Vagina (tissue), 2 donors: ENCODE measurements around the gene RAB37. TPM values are rescaled to one million over a fixed set of nuclear protein-coding genes. Genes with fewer than 3 reads are reported as not detected.

Experiments used
- DNase-seq, 2 donors: peaks; one replicate each; pipeline ENCODE4 v3.0.0-alpha.2; 2017; ENCODE audit errors: extremely low spot score in 2 of 2
- H3K27ac ChIP-seq: fragments of 200-600 bp; sonication (generic); one replicate; pipeline ENCODE4 v1.5.1; 2019
- H3K27me3 ChIP-seq: fragments of 200-600 bp; sonication (generic); one replicate; pipeline ENCODE4 v1.5.1; 2019
- H3K36me3 ChIP-seq, 2 donors: fragments of 200-600 bp; sonication (generic); one replicate each; pipeline ENCODE4 v1.5.1; 2017 to 2019
- H3K4me1 ChIP-seq: fragments of 200-600 bp; sonication (generic); one replicate; pipeline ENCODE4 v1.5.1; 2019
- H3K4me3 ChIP-seq, 2 donors: fragments of 200-600 bp; sonication (generic); 1 replicate in 1 of 2; 2 replicates in 1 of 2; pipeline ENCODE4 v1.5.1; 2016 to 2019
- H3K9me3 ChIP-seq: fragments of 200-600 bp; sonication (generic); one replicate; pipeline ENCODE4 v1.5.1; 2019
- CTCF ChIP-seq, 3 experiments: fragments of 450-650 bp in 2 of 3; fragments of 200-600 bp in 1 of 3; sonication (generic) in 1 of 3; IDR thresholded peaks; one replicate each; pipeline ENCODE4 v1.5.1; 2017 to 2019; ENCODE audit warnings: antibody characterized with exemption in 3 of 3, mild to moderate bottlenecking in 2 of 3, moderate library complexity in 2 of 3
- POLR2A ChIP-seq, 2 donors: fragments of 450-650 bp; IDR thresholded peaks; one replicate each; pipeline ENCODE4 v1.6.1; 2017; ENCODE audit warnings: antibody characterized with exemption in 2 of 2, mild to moderate bottlenecking in 2 of 2, moderate library complexity in 2 of 2
- POLR2AphosphoS5 ChIP-seq, 2 donors: sonication (generic); formaldehyde crosslinking; IDR thresholded peaks; one replicate each; pipeline ENCODE4 v1.9.0; 2017; ENCODE audit warnings: antibody characterized with exemption in 2 of 2, mild to moderate bottlenecking in 2 of 2, low read depth in 1 of 2; ENCODE audit not compliant: insufficient read depth in 1 of 2
- intact Hi-C: fragments of 100-400 bp; cut with DNase I; formaldehyde crosslinking; loops from one replicate; pipeline ENCODE4 v1.15.1; 2023
- total RNA-seq: library from RNA; depleted of rRNA; stranded (reverse); fragments of >200 nt; gene quantifications from one replicate; pipeline ENCODE4 v1.2.3, GENCODE V29; 2016

RAB37 gene
- total RNA-seq, 1 donor from 2014 or later = 7.1 TPM

GRCh38 chr17:74744714-74745547 is 7.9 kb downstream of the RAB37 start:
- intact Hi-C loops = loop anchor here (2.0 to 5.0 kb wide), 2 partner anchors 37 to 120 kb away; no protein-coding TSS in a partner anchor
- Histone ChIP-seq H3K4me1 (peaks cover 31% of the 10 kb centered on the region), H3K9me3 (no peaks in the 10 kb centered on the region), H3K27me3 (no peaks in the 10 kb centered on the region), H3K27ac (peak overlapping the region; percentile 22), H3K4me3 (peak overlapping the region in 1 of 2 donors; percentile 19), H3K36me3 (no peaks in the 10 kb centered on the region)
- TF ChIP-seq POLR2AphosphoS5 (IDR thresholded peaks at IDR 0.05; ENCODE audit: insufficient read depth in 1 of 2, low read depth in 1 of 2) (peak; percentile 62 to 88), POLR2A (IDR thresholded peaks at IDR 0.05) (no peak), CTCF (IDR thresholded peaks at IDR 0.05) (peak; percentile 98 to 100 (median 99))
- no peak for DNase-seq

- no peak for DNase-seq
- Histone ChIP-seq H3K4me1 (peaks cover 39% of the 10 kb centered on the region), H3K36me3 (no peaks in the 10 kb centered on the region), H3K9me3 (no peaks in the 10 kb centered on the region), H3K27me3 (no peaks in the 10 kb centered on the region), H3K27ac (no peak overlapping the region), H3K4me3 (no peak overlapping the region)
- intact Hi-C loops = loop anchor here (2.0 to 5.0 kb wide), 2 partner anchors 37 to 119 kb away; no protein-coding TSS in a partner anchor
- TF ChIP-seq POLR2A (IDR thresholded peaks at IDR 0.05) (no peak), CTCF (IDR thresholded peaks at IDR 0.05) (no peak), POLR2AphosphoS5 (IDR thresholded peaks at IDR 0.05; ENCODE audit: insufficient read depth in 1 of 2, low read depth in 1 of 2) (no peak)
These were observed 8.6 kb downstream of the RAB37 start for GRCh38 chr17:74745548-74746177.

GRCh38 chr17:74746376-74746775 is 9.3 kb downstream of the RAB37 start:
- peaks cover 46% of the 10 kb centered on the region for H3K4me1 ChIP-seq
- no peak overlapping the region for H3K27ac ChIP-seq
- no peak overlapping the region for H3K4me3 ChIP-seq
- no peaks in the 10 kb centered on the region for H3K27me3 ChIP-seq
- TF ChIP-seq POLR2A (IDR thresholded peaks at IDR 0.05) (no peak), CTCF (IDR thresholded peaks at IDR 0.05) (no peak), POLR2AphosphoS5 (IDR thresholded peaks at IDR 0.05; ENCODE audit: insufficient read depth in 1 of 2, low read depth in 1 of 2) (no peak)
- intact Hi-C loops = loop anchor here (5.0 kb wide), 1 partner anchor 36 kb away; no protein-coding TSS in a partner anchor
- no peaks in the 10 kb centered on the region for H3K36me3 ChIP-seq
- DNase-seq = no peak
- H3K9me3 ChIP-seq = no peaks in the 10 kb centered on the region

GRCh38 chr17:74746922-74747321 is 9.9 kb downstream of the RAB37 start:
- no peak overlapping the region for H3K4me3 ChIP-seq
- no peak for DNase-seq
- H3K27me3 ChIP-seq = no peaks in the 10 kb centered on the region
- H3K27ac ChIP-seq = no peak overlapping the region
- H3K4me1 ChIP-seq = peaks cover 51% of the 10 kb centered on the region
- intact Hi-C loops = loop anchor here (5.0 kb wide), 1 partner anchor 35 kb away; no protein-coding TSS in a partner anchor
- TF ChIP-seq CTCF (IDR thresholded peaks at IDR 0.05) (no peak), POLR2A (IDR thresholded peaks at IDR 0.05) (no peak), POLR2AphosphoS5 (IDR thresholded peaks at IDR 0.05; ENCODE audit: insufficient read depth in 1 of 2, low read depth in 1 of 2) (no peak)
- no peaks in the 10 kb centered on the region for H3K36me3 ChIP-seq
- H3K9me3 ChIP-seq = no peaks in the 10 kb centered on the region
